Tibial artery (tissue), 4 donors: ENCODE data around the gene LGR6.

Experiments
- DNase-seq, 2 donors: peaks; one replicate each; pipeline ENCODE4 v3.0.0-alpha.2; 2019
- H3K27ac ChIP-seq, 2 donors: fragments of 200-600 bp; sonication (generic) in 1 of 2; 1 replicate in 1 of 2; 2 replicates in 1 of 2; pipeline ENCODE4 v1.5.1; 2018 to 2019; ENCODE audit warnings: mild to moderate bottlenecking in 1 of 2
- H3K27me3 ChIP-seq, 2 donors: fragments of 200-600 bp; sonication (generic) in 1 of 2; one replicate each; pipeline versions ENCODE4 v1.5.1 to v1.6.0; 2016 to 2019
- H3K36me3 ChIP-seq, 3 donors: fragments of 200-600 bp; sonication (generic) in 2 of 3; one replicate each; pipeline ENCODE4 v1.5.1; 2016 to 2019; ENCODE audit warnings: mild to moderate bottlenecking in 2 of 3
- H3K4me1 ChIP-seq, 4 donors: fragments of 200-600 bp; sonication (generic) in 2 of 4; 1 replicate in 3 of 4; 2 replicates in 1 of 4; pipeline ENCODE4 v1.5.1; 2016 to 2019
- H3K4me3 ChIP-seq, 2 donors: fragments of 200-600 bp; sonication (generic) in 1 of 2; 1 replicate in 1 of 2; 2 replicates in 1 of 2; pipeline ENCODE4 v1.5.1; 2018 to 2019; ENCODE audit warnings: mild to moderate bottlenecking in 2 of 2
- H3K9me3 ChIP-seq, 3 donors: fragments of 200-600 bp; sonication (generic) in 1 of 3; one replicate each; pipeline ENCODE4 v1.5.1; 2016 to 2019
- intact Hi-C: fragments of 100-400 bp; cut with DNase I; formaldehyde crosslinking; loops from one replicate; pipeline ENCODE4 v1.15.0; 2023; ENCODE audit warnings: low total_unique reads
- TF ChIP-seq, protein P1 (sequence below), 2 experiments: fragments of 200-600 bp in 1 of 2; fragments of 450-650 bp in 1 of 2; IDR thresholded peaks; one replicate each; pipeline ENCODE4 v1.5.1; 2017 to 2019; ENCODE audit warnings: antibody characterized with exemption in 2 of 2, mild to moderate bottlenecking in 1 of 2, moderate library complexity in 1 of 2

The LGR6 gene

DNA sequence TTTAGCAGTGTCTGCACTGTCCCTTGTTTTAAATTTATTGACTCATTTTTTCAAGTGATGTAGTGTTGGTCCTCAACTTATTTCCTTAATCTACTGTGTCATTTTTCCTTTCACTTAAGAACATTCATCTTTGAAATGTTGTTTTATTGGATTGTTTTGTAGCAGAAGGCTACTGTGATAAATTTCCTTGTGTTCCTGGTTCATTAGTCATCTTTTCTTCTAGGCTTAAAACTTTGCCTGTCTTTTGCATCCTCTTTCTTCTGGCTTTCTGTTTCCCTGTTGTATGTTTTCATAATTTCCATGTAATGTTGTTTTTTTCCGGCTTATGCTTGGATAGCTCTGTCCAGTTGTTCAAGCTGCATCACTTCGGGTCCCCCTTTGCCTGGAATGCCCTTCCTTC lies 86.2 kb downstream of the LGR6 start:
- intact Hi-C loops: no loop called here
- TF ChIP-seq, protein P1, sequence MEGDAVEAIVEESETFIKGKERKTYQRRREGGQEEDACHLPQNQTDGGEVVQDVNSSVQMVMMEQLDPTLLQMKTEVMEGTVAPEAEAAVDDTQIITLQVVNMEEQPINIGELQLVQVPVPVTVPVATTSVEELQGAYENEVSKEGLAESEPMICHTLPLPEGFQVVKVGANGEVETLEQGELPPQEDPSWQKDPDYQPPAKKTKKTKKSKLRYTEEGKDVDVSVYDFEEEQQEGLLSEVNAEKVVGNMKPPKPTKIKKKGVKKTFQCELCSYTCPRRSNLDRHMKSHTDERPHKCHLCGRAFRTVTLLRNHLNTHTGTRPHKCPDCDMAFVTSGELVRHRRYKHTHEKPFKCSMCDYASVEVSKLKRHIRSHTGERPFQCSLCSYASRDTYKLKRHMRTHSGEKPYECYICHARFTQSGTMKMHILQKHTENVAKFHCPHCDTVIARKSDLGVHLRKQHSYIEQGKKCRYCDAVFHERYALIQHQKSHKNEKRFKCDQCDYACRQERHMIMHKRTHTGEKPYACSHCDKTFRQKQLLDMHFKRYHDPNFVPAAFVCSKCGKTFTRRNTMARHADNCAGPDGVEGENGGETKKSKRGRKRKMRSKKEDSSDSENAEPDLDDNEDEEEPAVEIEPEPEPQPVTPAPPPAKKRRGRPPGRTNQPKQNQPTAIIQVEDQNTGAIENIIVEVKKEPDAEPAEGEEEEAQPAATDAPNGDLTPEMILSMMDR (IDR thresholded peaks at IDR 0.05): no peak
- no peak overlapping the region for H3K4me3 ChIP-seq
- H3K36me3 ChIP-seq: peaks cover 0 to 4% (median 0%) of the 10 kb centered on the region in 3 donors
- H3K9me3 ChIP-seq: no peaks in the 10 kb centered on the region
- no peak overlapping the region for H3K27ac ChIP-seq
- DNase-seq: no peak
- no peaks in the 10 kb centered on the region for H3K27me3 ChIP-seq
- H3K4me1 ChIP-seq: peaks cover 0 to 49% (median 38%) of the 10 kb centered on the region in 4 donors

GRCh38 chr1:202280595-202280994 lies 87.0 kb downstream of the LGR6 start:
- Histone ChIP-seq H3K4me3 (no peak overlapping the region), H3K36me3 (peaks cover 0 to 4% (median 0%) of the 10 kb centered on the region in 3 donors), H3K4me1 (peaks cover 0 to 56% (median 41%) of the 10 kb centered on the region in 4 donors), H3K27me3 (no peaks in the 10 kb centered on the region), H3K9me3 (no peaks in the 10 kb centered on the region), H3K27ac (peak overlapping the region; percentile 37 to 78)
- TF ChIP-seq, protein P1 (IDR thresholded peaks at IDR 0.05): no peak
- intact Hi-C loops: no loop called here
- peak in 1 of 2 donors; percentile 32 for DNase-seq

DNA sequence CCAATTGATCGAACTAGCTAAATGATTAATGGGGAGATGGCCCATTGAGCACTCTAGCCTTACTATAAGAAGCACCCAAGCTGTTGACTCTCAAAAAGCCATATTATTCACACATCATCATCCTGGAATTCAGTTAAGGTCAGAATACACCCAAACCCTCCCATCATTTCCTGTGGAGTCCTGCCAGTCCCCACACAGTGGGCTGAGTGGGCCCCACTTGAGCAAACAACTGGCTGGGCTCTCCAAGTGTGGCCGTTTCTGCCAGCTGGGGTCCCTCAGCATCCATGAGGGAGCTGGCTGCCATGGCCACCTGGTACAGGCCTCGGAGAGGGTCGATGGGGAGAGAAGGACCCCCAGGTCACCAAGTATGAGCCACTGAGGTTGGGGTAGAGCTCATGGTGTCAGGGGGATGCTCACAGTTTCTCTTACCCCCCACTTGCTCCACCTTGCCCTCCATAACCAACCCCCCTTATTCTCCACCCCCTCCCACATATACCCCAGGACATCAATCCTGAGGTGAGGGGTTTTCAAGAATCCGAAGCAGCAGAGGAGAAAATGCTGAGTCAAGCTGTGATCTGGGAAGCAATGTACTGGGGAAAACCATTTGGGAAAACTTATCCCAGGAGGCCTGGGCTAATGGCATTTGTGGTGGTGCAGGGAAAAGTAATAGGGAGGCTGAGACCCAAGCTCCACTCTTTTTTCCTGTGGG lies 87.9 kb downstream of the LGR6 start:
- peaks cover 0 to 2% (median 0%) of the 10 kb centered on the region in 3 donors for H3K36me3 ChIP-seq
- H3K4me1 ChIP-seq: peaks cover 0 to 65% (median 49%) of the 10 kb centered on the region in 4 donors
- H3K9me3 ChIP-seq: no peaks in the 10 kb centered on the region
- TF ChIP-seq, protein P1 (IDR thresholded peaks at IDR 0.05): no peak
- H3K27ac ChIP-seq: peak overlapping the region; percentile 37 to 78
- intact Hi-C loops: no loop called here
- peak in 1 of 2 donors; percentile 10 for DNase-seq
- no peaks in the 10 kb centered on the region for H3K27me3 ChIP-seq
- no peak overlapping the region for H3K4me3 ChIP-seq

DNA sequence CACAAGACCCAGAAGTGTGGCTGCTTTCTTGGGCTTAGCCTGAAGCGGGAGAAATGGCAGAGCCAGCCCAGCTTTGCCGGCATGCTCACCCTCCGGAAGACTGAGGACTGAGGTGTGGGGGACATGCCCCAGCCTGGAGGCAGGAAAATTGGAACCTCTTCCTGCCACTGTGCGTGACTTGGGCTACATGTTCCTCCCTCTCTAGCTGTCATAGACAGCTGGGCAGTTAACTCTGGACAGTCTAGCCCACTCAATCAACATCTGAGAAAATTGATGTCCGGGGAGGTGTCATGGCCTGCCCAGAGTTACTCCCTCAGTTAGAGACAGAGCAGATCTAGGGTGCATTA lies 88.4 kb downstream of the LGR6 start:
- Histone ChIP-seq H3K36me3 (no peaks in the 10 kb centered on the region), H3K27ac (peak overlapping the region in 1 of 2 donors; percentile 78), H3K27me3 (no peaks in the 10 kb centered on the region), H3K9me3 (no peaks in the 10 kb centered on the region), H3K4me1 (peaks cover 0 to 70% (median 54%) of the 10 kb centered on the region in 4 donors), H3K4me3 (no peak overlapping the region)
- DNase-seq: peak in 1 of 2 donors; percentile 42
- intact Hi-C loops: no loop called here
- TF ChIP-seq, protein P1 (IDR thresholded peaks at IDR 0.05): no peak

DNA sequence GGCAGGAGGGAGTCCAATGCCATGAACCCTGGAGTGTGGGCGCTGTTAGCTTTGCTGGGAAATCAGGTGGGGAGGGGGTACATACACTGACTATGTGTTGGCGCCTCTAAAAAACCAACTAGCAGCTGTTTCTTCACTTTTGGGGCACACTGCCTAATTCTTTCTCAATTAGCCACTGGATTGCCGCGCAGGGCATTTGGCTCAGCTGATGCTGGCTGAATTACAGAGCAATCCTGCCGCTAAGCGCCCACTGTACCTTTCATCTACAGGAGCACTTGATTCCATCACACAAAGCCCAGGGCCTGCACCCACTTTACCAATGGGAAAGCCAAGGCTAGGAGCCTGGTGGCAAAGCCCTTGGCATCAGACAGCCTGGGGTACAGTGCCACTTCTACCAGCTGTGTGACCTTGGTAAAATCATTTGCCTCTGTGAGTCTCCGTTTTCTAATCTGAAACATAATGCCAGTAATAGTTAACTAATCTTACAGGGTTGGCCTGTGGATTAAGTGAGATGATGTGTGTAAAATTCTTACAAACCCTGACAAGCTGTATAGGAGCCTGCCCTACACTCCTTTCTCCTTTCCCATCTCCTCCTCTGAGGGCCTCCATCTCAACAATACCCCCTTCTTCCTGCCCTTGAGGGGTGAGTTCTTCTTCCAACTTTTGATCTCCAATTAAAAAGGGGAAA lies 89.1 kb downstream of the LGR6 start:
- H3K27ac ChIP-seq: peak overlapping the region in 1 of 2 donors; percentile 78

More for the DNA sequence above, 89.1 kb downstream of the LGR6 start:
- no peak for DNase-seq
- Histone ChIP-seq H3K27me3 (no peaks in the 10 kb centered on the region), H3K36me3 (no peaks in the 10 kb centered on the region), H3K4me3 (no peak overlapping the region), H3K9me3 (no peaks in the 10 kb centered on the region), H3K4me1 (peaks cover 0 to 77% (median 55%) of the 10 kb centered on the region in 4 donors)
- TF ChIP-seq, protein P1 (IDR thresholded peaks at IDR 0.05): no peak
- intact Hi-C loops: no loop called here
